Eye (tissue), 1 donor: ENCODE data around the gene XAB2.

Source experiments
- DNase-seq: peaks from one replicate; pipeline ENCODE4 v3.0.0-alpha.2; 2015

Gene XAB2

DNA sequence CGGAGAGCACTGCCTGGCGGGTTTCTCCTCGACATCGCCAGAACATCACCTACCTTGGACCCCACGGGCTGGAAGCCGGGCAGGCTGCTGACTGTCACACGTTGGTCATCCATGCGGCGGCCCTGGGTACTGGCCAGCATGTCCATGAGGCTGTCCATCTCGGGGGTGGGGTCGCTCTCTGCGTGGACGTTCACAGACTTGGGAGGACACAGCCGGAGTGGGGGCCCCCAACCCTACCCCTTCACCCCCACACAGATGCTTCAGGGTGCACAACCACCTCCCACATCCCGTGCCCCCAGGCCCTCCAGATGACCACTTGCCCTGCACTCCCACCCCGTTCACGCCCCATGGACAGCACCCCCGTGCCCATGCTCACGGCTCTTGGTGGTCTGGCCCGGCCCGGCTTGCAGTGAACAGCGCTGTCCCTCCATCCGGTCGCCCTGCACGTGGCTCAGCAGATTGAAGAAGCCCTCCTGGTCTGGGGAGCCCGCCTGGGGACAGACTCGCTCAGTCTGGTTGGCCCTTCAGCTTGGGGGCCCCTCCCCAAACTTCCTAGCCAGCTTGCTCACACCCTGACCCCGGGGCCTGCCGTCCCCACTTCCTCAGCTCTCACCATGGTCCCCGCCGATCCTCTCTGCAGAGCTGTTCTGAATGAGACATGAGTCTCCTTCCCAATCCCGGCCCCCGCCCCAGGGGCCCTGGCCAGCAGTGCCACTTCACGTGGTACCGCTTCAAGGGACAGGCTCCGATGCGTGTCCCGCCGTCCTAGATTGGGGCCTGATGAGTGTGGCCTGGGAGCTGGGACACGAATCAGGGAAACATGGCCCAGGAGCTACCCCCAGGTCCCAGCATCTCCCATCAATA, 3.2 kb upstream of the XAB2 start:
- DNase-seq: no peak

DNA sequence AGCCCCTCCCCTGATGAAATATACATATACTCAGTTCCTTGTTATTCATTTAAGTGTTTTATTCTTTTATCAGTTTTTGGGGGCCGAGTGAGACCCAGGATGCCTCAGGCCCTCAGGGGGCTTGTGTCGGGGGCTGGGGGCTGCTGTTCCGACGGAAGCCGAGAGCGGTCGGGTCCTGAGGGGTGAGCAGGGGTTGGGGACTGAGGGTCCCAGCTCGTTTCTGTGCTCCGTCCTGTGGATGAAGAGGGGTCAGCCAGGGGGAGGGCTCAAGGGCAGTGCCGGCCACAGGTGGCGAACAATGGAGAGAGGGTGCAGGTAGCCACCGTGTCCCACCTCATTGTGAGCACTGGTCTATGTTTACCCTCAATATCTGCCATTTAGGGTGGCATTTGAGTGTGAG, 2.2 kb upstream of the XAB2 start:
- no peak for DNase-seq

DNA sequence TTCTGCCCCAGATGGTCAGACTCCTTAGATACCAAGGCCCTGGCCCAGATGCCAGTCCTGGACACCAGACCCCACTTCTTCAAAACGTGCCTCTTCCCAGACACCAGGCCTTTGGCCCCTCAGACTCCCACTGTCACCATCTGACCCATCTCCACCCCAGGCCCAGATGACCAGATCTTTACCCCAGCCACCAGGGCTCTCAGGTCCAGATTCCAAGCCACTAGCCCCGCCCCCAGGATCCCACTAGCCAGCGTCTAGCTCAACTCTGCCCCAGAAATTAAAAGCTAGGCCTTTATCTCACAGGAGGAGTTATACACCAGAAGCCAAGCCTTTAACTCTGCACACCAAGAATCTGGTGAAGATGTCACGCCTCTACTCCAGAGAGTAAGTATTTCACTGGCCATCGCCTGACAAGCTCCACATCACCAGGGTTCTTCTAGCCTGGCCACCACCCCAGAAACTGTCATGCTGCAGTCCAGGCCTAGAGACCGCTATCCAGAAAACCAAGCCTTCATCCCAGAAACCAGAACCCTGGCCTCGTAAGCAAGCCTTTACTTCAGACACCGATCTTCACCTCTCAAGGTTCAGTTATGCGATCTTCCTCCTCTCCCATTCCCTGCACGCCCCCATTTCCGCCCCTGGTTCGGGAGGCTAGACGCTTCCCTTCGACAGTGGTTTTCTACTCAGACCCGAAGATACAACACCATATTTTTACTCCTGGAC, 595 bp downstream of the XAB2 start:
- DNase-seq: no peak

DNA sequence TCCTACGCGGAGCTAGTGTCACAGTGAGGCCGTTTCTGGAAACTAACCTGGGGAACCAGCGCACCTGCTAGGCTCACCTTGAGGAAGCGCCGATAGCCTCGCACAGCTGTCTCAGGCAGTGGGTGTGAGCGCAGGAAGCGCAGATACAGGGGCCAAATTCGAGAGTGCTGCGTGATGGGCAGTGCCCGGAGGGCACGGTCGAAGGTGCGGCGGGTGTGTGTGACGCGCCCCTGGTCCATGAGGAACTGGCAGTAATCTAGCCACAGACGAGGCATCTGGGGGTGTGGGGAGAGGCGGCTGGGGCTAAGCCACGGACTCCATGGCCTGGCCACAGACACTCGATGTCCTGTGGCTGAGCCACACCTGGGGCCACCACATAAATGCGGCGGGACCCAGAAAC, 2.2 kb downstream of the XAB2 start:
- DNase-seq: no peak

DNA sequence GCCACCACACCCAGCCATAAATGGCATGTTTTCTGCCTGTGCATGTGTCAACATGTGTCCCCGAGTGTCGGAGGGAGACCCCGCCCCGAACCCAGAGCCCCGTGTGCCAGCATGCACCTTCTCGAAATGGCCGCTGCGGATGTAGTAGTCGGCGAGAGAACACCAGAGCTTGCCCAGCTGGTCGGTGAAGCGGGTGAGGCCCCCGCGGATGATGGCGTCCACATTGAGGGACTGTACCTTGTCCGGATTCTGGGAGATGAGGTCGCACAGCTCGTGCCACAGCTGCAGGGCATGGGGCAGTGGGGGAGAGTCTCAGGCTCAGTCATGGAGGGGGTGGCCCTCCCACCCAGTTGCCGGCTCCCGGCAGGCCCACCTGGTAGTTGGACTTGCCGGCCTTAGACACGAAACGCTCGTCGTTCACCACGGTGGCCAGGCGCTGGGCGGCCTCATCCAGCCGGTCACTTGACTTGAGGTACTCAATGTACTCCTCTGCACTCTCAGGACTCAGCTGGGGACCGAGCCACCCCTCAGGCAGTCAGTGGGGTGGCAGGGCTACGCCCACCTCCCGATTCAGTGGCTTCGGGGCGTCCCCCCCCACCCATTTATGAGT, 3.5 kb downstream of the XAB2 start:
- no peak for DNase-seq

DNA sequence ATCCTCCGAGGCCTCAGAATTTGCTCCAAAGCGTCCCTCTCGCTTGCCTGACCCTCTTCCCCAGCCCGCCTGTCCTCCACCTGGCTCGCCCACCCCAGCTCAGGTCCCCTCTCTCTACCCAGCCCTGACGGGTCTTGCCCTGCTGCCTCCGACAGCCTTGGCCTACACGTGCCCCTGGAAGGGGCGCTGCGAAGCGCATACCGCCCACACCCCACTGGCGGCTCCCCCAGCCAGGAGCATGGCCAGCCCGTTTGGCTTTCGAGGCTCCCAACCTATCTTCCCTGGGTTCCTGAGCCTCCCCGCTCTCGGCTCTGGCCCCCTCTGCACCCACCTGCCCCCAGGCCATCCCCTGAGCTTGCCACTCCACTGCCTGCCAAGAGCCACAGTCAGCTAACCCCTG, 4.5 kb downstream of the XAB2 start:
- no peak for DNase-seq

DNA sequence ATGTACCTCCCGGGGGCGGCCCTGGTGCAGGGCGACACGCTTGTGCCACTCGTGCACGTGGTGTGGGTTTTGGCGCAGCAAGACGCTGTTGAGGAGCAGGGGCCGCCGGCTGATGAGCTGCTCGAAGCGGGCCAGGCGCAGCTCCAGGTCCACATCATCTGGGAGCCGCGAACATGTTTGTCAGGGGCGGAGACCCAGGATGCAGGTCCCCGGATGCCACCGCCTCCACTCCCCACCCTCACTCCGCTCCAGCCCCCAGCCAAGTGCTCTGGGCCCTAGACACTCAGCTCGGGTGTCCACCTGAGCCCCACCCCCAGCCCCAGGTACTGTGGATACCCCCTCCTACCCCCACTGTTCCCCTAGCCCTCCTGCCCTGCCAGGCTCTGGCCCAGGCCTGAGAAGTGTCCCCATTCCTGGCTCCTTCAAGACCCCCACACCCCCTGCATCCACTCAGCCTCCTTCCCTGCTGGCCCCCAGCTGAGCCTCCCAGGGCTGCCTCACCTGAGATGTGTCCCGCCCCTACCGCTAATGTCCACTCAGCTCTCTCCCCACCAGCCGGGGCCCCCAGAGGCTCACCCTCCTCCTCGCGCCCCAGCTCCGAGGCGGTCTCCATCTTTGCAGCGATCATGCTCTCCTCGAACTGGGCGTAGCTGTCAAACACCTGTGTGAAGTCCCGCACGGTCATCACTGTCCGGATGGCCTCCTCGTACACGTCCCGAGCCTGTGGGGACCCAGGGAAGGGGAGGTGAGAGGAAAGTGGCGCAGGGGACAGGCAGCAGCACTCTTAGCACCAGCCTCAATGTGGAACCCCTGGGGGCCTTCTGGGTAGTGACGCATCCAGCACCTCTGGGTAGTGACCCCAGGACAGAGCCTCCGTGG, 5.4 kb downstream of the XAB2 start:
- no peak for DNase-seq

DNA sequence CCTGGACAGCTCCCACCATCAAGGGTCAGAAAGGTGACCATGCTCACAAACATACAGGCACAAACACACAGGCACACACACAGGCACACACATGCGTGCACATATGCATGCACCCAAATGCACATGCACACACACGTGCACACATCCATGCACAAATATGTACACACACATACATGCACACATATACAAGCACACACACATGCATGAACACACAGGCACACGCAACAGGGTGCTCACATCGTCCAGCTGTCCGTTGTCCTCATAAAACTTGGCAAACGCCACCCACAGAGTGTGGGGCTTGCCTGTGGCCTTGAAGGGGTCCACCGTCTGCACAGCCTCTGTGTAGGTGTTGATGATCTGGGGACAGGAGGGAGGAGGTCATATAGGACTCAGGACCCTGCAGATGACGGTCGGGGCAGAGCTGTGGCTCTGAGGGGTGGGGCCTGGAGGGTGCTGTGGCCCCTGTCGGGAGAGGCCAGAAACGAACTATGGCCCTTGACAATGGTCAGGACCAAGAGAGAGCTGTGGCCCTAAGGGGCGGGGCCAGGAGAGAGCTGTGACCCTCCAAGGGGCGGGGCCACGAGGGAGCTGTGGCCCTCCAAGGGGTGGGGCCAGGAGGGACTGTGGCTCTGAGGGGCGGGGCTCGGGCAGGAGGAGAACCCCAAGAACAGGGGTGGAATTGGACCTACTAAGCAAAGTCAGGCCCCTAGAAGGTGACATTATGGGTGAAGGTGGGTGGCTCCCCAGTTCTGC, 6.2 kb downstream of the XAB2 start:
- no peak for DNase-seq

DNA sequence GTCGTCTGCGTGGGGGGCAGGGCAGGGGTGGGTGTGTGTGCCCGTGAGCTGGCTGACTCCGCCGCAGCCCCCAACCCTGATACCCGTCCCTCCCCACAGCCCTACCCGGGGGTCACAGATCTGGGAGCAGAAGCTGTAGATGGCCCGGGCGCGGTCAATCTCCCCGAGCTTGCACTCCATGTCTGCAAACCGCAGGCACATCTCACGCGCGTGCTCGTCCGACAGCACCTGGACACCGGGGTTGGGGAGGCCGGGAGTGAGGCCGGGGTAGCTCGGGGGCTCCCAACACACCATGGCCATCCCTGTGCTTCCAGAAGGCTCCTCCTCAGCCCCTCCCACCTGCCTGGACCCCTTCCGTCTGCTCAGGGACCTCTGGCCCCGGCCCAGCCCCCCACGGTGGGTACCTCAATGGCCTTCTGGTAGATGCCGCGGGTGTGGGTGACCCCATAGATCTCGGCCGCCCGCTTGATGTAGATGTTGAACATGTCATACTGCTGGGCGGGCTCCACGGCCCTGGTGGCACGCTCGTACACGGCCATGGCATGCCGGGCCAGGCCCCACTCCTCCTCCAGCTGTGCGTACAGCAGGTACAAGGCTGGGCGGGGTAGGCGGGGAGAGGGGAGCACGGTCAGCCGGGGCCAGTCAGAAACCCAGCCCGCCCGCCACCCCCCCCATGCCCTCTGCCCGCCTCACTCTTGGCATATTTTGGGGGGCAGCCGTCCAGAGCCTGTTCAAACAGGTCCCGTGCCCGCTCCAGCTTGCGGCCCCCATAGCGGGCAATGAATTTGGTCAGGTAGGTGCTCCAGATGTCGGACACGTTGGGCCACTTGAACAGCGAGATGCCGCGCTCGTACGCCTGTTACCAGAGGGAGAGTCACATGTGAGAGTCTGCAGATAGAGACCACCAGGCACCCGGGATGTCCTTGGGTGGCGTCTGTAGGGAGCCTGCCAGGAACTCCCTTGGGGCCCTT, 8.6 kb downstream of the XAB2 start:
- DNase-seq: no peak

DNA sequence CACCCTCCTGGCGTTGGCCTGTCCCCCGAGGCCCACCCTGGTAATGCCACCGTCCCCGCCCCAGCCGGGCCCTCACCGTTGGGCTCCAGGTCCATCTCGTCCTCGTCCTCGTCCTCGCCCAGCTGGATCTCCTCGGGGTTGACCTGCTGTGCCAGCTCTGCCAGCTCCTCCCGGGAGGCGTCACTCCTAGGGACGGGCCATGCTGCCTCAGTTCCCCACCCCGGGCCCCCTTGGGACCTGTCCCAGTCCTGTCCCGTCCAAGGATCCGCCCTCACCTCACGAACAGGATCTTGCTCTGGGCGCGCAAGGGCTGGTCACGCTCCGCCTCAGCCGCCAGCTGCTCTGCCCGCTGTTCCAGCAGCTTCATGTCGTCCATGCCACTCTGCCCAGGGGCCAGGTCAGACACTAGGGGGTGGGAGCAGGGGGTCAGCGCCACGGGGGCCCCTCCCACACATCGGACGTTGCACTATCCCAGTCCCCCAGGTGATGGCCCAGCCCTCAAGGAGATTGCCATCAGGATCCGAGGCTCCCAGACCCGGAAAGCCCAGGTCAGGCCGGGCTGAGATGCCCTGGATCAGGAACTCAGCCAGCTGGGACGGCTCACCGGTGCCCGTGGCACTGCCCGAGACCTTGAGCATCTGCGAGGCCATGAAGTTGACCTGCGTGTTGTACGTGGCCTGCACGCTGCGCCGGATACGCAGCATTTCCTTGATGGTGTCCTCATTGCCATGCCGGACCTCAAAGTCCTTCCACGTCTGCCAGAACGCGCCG, 9.5 kb downstream of the XAB2 start:
- no peak for DNase-seq

DNA sequence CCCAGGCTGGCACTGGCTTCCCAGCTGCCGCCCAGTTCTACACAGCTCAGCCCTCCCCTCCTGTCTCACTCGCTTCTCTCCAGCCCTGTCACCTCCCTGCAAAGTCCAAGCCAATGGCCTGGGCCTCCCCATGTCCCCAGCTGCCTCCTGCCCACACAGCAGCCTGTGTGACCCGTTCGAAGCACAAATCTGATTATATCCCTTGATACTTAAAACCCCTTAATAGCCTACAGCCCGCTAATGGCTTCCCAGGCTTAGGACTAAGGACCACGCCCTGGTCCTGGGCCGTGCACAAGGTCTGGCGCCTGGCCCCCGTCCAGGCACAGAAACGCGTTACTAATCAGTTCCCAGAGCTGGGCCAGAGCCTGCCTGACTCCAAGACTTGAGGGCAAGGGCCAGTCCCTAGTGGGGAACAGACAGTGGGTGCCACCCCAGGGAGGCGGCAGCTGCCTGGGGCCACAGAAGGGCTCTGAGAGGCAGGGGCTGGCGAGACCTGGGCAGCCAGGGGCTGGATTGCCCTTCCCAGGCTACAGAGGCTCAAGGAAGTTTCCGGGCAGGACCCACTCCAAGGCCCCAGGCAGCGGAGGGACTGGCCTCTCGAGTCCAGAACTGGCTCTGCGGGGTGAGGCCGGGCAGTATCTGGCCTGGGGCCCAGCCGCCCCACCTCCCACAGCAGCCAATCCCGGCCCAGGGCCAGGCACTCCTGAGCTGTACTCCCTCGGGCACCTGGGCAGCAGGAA, 10.4 kb downstream of the XAB2 start:
- DNase-seq: no peak

DNA sequence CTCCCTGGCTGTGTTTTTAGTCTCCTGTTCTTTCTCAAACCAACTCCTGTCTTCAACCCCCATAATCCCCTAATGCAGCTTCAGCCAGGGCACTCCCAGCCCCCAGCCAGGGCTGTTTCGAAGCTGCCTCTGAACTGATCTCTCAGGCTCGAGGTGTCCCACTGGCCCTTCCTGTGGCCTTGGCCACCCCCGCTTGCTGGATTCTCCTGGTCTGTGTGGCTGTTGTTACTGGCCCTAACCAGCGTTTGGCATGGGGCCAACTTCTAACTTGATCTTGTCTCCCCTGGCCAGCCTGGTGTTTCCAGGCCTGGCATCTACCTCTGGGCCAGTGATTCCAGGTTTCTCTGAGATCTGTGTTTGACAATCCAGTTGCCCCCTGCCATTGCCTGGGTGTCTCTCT, 11.0 kb downstream of the XAB2 start:
- DNase-seq: no peak

DNA sequence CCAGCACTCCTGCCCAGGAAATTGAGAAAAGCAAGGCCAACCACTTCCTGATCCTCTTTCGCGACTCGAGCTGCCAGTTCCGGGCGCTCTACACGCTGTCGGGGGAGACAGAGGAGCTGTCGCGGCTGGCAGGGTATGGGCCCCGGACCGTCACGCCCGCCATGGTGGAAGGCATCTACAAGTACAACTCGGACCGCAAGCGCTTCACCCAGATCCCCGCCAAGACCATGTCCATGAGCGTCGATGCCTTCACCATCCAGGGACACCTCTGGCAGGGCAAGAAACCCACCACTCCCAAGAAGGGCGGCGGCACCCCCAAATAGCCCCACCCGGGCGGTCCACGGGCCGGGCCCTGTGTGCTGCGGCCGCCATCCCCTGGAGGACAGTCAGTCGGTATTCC, 11.6 kb downstream of the XAB2 start:
- DNase-seq: no peak

DNA sequence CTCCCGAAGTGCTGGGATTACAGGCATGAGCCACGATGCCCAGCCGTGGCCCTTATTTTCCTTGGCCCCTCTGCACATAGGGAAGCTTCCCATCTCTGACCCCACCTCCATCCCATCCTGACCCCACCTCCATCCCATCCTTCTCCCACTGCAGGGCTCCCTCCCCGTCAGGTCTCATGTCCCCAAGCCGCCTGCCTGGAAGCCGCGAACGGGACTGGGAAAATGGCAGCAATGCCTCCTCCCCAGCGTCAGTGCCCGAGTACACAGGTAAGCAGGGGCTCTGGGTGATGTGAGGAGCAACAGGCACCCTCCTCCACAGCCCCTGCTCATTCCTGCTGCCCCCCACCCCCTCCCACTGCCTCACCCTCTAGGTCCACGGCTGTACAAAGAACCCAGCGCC, 12.2 kb downstream of the XAB2 start:
- no peak for DNase-seq

DNA sequence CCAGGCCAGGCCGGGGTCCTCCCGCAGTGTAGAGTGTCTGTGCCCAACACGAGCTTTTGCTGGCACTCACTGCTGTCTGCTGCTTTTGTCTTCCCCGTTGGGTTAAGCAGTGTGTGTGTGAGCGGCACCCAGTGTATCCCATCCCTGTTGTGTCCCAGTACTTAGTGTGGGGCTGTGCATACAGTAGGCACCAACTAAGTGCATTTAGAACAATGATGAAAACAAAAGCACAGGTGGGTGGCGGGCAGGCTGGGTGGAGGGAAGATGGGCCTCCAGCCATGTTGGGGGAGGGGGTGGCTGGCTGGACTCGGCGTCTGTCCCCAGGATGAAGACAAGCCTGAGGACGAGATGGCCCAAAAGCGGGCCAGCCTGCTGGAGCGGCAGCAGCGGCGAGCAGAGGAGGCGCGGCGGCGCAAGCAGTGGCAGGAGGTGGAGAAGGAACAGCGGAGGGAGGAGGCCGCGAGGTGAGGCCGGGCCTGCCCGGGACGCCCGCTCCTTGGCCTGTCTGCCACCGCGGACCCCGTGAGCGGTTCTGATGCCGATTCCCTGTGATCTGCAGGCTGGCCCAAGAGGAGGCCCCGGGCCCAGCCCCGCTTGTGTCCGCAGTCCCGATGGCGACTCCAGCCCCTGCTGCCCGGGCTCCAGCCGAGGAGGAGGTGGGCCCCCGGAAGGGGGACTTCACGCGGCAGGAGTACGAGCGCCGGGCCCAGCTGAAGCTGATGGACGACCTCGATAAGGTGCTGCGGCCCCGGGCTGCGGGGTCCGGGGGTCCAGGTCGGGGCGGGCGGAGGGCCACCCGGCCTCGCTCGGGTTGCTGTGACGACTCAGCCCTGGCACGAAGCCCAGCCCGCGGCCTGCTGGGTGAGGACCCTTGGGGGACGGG, 14.2 kb downstream of the XAB2 start:
- no peak for DNase-seq

DNA sequence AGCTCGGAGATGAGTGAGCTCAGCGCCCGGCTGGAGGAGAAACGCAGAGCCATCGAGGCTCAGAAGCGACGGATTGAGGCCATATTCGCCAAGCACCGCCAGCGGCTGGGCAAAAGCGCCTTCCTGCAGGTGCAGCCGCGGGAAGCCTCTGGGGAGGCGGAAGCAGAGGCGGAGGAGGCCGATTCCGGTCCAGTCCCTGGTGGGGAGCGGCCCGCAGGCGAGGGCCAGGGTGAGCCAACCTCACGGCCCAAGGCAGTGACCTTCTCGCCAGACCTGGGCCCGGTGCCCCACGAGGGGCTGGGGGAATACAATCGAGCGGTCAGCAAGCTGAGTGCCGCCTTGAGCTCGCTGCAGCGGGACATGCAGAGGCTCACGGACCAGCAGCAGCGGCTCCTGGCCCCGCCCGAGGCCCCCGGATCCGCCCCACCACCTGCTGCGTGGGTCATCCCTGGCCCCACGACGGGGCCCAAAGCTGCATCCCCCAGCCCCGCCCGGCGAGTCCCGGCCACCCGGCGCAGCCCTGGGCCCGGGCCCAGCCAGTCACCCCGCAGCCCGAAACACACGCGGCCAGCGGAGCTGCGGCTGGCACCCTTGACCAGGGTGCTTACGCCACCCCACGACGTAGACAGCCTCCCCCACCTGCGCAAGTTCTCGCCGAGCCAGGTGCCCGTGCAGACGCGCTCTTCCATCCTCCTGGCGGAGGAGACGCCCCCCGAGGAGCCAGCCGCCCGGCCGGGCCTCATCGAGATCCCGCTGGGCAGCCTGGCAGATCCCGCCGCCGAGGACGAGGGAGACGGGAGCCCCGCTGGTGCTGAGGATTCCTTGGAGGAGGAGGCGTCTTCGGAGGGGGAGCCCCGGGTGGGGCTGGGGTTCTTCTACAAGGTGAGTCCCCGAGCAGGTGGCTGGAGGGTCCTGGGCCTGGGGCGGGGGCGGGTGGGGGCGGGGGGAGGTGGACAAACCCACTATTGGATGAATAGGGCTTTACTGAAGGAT, 16.8 kb downstream of the XAB2 start:
- DNase-seq: no peak
